Testis (tissue), 3 donors: ENCODE data around the gene KLF15. TPM values are rescaled to one million over a fixed set of nuclear protein-coding genes. Genes with fewer than 3 reads are reported as not detected.

Experiments used
- DNase-seq: peaks from one replicate; pipeline ENCODE4 v3.0.0-alpha.2; 2019
- H3K27ac ChIP-seq, 2 donors: fragments of 200-600 bp; sonication (generic); one replicate each; pipeline ENCODE4 v1.5.1; 2019
- H3K27me3 ChIP-seq: fragments of 200-600 bp; sonication (generic); one replicate; pipeline ENCODE4 v1.5.1; 2019
- H3K36me3 ChIP-seq: fragments of 200-600 bp; sonication (generic); one replicate; pipeline ENCODE4 v1.5.1; 2017; ENCODE audit warnings: low read depth; ENCODE audit errors: missing control alignments
- H3K4me1 ChIP-seq: fragments of 200-600 bp; sonication (generic); one replicate; pipeline ENCODE4 v1.5.1; 2019
- H3K4me3 ChIP-seq, 2 donors: fragments of 200-600 bp; sonication (generic); one replicate each; pipeline ENCODE4 v1.5.1; 2017 to 2019
- H3K9me3 ChIP-seq: fragments of 200-600 bp; sonication (generic); one replicate; pipeline ENCODE4 v1.5.1; 2017
- POLR2A ChIP-seq: fragments of 450-650 bp; IDR thresholded peaks from one replicate; pipeline ENCODE4 v1.6.1; 2017; ENCODE audit warnings: antibody characterized with exemption, mild to moderate bottlenecking, moderate library complexity
- WGBS, 2 donors: methylation state at CpG; one replicate each; pipeline ENCODE4 v1.1.5; 2018; 5-methylcytosine and 5-hydroxymethylcytosine counted together
- intact Hi-C: fragments of 100-400 bp; cut with DNase I; formaldehyde crosslinking; loops from one replicate; pipeline ENCODE4 v1.15.1; 2023; ENCODE audit warnings: low total_unique reads
- polyA plus RNA-seq: library from polyadenylated mRNA; stranded (reverse); fragments of 350-450 nt; fragmentation: Illumina TruSeq; extraction: RNeasy Lipid Tissue Mini Kit (QIAGEN cat#74804); gene quantifications from one replicate; pipeline ENCODE4 v1.2.3, GENCODE V29; 2014; ENCODE audit warnings: low read depth, low replicate concordance; ENCODE audit not compliant: insufficient read depth
- total RNA-seq, 2 donors: library from RNA; depleted of rRNA; stranded (reverse); fragments of >200 nt; gene quantifications; one replicate each; pipeline ENCODE4 v1.2.3, GENCODE V29; 2016
- TF ChIP-seq, protein P1 (sequence below), 3 experiments: fragments of 450-650 bp in 2 of 3; fragments of 200-600 bp in 1 of 3; sonication (generic) in 1 of 3; IDR thresholded peaks; one replicate each; pipeline ENCODE4 v1.5.1; 2016 to 2019; ENCODE audit warnings: antibody characterized with exemption in 3 of 3, mild to moderate bottlenecking in 2 of 3, moderate library complexity in 1 of 3

Gene KLF15
- total and polyA plus RNA-seq, 3 donors from 2014 or later = 8.5 to 36.1 (median 32.0) TPM

DNA sequence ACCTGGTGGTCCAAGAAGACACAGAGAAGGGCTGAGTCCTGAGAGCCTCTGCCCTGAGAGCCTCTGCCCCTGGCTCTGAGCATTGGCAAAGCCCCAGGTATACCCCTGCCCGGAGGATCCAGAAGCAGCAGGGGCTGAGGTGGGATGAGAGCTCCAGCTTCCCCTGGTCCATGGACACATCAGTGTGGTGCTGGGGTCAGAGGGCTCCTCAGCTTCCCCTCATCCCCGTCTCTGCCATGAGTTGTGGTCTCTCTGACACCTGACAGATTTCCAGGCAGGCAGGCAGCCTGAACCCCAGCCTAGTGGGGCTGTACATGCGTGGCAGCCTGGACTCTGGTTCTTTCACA lies 3.5 kb upstream of the KLF15 start:
- H3K27me3 ChIP-seq = no peaks in the 10 kb centered on the region
- H3K36me3 ChIP-seq = no peaks in the 10 kb centered on the region
- intact Hi-C loops = no loop called here
- WGBS, 2 donors = 78 to 89% methylated on average over 3 of the region's 3 CpGs
- H3K4me3 ChIP-seq = no peak overlapping the region
- no peaks in the 10 kb centered on the region for H3K9me3 ChIP-seq
- H3K27ac ChIP-seq = no peak overlapping the region
- TF ChIP-seq, protein P1, sequence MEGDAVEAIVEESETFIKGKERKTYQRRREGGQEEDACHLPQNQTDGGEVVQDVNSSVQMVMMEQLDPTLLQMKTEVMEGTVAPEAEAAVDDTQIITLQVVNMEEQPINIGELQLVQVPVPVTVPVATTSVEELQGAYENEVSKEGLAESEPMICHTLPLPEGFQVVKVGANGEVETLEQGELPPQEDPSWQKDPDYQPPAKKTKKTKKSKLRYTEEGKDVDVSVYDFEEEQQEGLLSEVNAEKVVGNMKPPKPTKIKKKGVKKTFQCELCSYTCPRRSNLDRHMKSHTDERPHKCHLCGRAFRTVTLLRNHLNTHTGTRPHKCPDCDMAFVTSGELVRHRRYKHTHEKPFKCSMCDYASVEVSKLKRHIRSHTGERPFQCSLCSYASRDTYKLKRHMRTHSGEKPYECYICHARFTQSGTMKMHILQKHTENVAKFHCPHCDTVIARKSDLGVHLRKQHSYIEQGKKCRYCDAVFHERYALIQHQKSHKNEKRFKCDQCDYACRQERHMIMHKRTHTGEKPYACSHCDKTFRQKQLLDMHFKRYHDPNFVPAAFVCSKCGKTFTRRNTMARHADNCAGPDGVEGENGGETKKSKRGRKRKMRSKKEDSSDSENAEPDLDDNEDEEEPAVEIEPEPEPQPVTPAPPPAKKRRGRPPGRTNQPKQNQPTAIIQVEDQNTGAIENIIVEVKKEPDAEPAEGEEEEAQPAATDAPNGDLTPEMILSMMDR (IDR thresholded peaks at IDR 0.05) = no peak
- no peak for TF ChIP-seq POLR2A
- peaks cover 17% of the 10 kb centered on the region for H3K4me1 ChIP-seq
- DNase-seq = no peak

DNA sequence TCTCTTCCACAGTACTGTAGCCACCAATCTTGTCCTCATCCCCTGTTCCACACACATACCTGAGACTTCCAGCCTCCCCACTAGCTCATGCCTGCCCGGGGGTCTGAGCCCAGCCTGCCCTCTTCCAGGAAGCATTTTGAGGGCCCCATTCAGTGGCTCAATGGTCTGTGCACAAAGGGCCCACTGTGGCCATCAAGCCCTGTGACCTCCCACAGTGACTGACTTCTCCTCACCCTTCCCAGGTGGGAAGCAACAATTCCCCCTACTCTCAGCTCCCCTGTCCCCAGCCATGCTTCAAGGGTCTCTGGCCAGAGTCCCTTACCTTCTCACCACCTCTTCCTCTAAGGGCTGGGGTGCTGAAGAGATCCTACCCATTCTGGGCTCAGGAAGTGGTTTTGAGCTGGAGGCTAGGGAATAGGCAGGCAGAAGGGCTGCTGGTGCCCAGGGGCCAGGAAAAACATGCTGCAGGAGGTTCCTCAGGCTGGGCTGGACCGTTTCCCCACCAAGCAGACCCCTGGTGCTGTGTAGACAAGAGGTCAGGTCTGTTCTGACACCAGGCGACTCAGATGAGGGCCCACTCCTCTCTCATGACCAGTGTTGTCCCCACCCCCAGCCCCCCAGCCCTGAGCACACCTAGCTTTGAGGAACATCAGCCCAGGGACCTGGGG lies 3.0 kb upstream of the KLF15 start:
- peaks cover 22% of the 10 kb centered on the region for H3K4me1 ChIP-seq
- H3K4me3 ChIP-seq = no peak overlapping the region
- H3K27me3 ChIP-seq = no peaks in the 10 kb centered on the region
- no peaks in the 10 kb centered on the region for H3K9me3 ChIP-seq
- intact Hi-C loops = no loop called here
- H3K36me3 ChIP-seq = no peaks in the 10 kb centered on the region
- no peak overlapping the region for H3K27ac ChIP-seq
- TF ChIP-seq POLR2A = no peak
- TF ChIP-seq, protein P1 (IDR thresholded peaks at IDR 0.05) = no peak
- DNase-seq = no peak
- 90 to 96% methylated on average over 1 to 3 of the region's 3 CpGs for WGBS, 2 donors

DNA sequence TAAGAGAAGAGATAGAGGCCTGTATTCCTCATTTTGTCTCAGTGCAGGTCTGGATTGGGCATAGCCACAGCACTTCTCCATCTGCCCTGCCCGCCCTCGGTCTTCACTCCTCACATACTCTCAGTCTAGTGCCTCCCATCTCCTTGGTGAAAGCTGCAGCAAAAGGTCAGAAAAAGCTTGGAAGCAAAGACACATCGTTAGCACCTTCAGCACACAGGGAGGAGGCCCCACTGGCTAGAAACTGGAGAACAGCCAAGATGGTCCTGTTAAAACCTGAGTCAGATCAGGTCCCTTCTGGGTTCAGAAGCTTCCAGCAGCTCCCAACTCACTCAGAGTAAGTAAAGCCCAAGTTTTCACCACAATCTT lies 1.6 kb upstream of the KLF15 start:
- TF ChIP-seq, protein P1 (IDR thresholded peaks at IDR 0.05) = no peak
- TF ChIP-seq POLR2A = no peak
- H3K4me3 ChIP-seq = no peak overlapping the region
- intact Hi-C loops = loop anchor here (5.0 kb wide), 1 partner anchor 91 kb away; no protein-coding TSS in a partner anchor
- WGBS, 2 donors = 84 to 89% methylated on average over 3 of the region's 3 CpGs
- H3K27me3 ChIP-seq = no peaks in the 10 kb centered on the region
- H3K36me3 ChIP-seq = no peaks in the 10 kb centered on the region
- peaks cover 24% of the 10 kb centered on the region for H3K4me1 ChIP-seq
- DNase-seq = no peak
- no peak overlapping the region for H3K27ac ChIP-seq
- no peaks in the 10 kb centered on the region for H3K9me3 ChIP-seq

DNA sequence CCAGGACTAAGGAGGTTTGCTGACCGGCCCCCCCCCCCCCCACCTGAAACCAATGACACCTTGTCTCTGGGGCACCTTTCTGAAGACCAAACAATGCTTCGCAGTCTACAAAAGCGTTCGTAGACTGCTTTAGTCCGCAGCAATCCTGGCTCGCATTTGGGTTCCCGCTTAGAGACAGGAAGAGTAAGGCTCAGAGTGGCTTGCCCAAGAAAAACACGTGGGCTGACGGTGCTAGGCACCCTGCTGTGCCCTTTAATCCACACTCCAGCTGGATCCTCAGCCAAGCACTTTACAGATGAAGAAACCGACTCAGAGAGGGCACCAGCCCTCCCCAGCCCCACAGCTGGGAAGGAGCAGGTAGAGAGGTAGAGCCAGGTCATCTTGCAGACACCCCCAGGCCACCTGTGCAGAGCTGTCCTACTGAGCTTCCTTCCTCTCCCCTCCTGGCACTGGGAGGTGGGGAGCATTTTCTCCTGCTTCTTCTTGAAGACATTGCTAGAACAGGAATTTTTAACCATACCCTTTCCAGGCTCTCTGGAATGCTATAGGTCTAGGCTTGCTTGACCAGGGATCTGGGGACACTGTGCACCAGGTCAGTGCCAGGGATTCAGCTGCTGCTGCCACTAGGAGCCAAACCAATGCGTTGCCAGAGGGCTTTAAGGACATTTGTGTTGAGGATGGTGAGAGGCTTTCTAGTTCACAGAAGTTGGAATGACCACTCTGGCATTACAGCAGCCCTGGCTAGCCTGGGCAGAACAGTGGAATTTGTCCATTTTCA lies 1.0 kb upstream of the KLF15 start:
- WGBS, 2 donors = 15% methylated on average over 11 of the region's 11 CpGs
- intact Hi-C loops = loop anchor here (5.0 kb wide), 1 partner anchor 91 kb away; no protein-coding TSS in a partner anchor
- DNase-seq = peak; percentile 30
- Histone ChIP-seq H3K9me3 (no peaks in the 10 kb centered on the region), H3K4me1 (peaks cover 28% of the 10 kb centered on the region), H3K27ac (no peak overlapping the region), H3K27me3 (no peaks in the 10 kb centered on the region), H3K4me3 (no peak overlapping the region), H3K36me3 (no peaks in the 10 kb centered on the region)
- no peak for TF ChIP-seq POLR2A
- TF ChIP-seq, protein P1 (IDR thresholded peaks at IDR 0.05) = no peak
